ENCODE data around the gene SUPT7L. TPM values are rescaled to one million over a fixed set of nuclear protein-coding genes. Genes with fewer than 3 reads are reported as not detected.
"Not testable (repeated sequence)": the region's sequence is repeated elsewhere in the genome, so short reads cannot be mapped to it uniquely, and the experiment has no call there.

Gene SUPT7L
- total and polyA plus RNA-seq, 9 donors: 25.1 to 36.6 (median 30.4) TPM

DNA sequence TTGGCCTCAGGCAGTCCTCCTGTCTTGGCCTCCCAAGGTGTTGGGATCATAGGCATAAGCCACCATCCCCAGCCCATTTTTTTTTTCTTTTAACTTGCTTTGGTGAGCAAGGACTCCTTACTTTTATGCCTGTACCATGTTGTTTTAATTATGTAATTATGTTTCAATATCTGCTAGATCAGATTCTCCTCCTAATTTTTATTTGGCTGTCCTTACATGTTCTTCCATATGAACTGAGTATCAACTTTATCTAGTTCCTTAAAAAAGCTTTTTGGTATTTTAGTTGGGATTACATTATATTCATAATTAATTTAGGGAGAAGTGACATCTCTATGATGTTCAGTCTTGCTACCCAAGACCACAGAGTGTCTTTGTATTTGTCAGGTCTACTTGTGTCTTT, 18.2 kb downstream of the SUPT7L start:
- Histone ChIP-seq H3K27me3 (ENCODE audit: control insufficient read depth, insufficient read depth, low read length) (no peaks in the 10 kb centered on the region), H3K4me1 (ENCODE audit: control insufficient read depth, insufficient read depth, low read length) (no peaks in the 10 kb centered on the region), H3K36me3 (ENCODE audit: control insufficient read depth, insufficient read depth, low read length) (peaks cover 39% of the 10 kb centered on the region), H3K9me3 (replicated peaks; ENCODE audit: control insufficient read depth, low read depth, low read length) (no peaks in the 10 kb centered on the region), H3K4me3 (ENCODE audit: low read length) (no peak overlapping the region), H3K27ac (ENCODE audit: low read length) (no peak overlapping the region)
- no peak for DNase-seq

GRCh38 chr2:27640722-27641245, 22.6 kb downstream of the SUPT7L start:
- H3K4me1 ChIP-seq (ENCODE audit: control insufficient read depth, insufficient read depth, low read length): no peaks in the 10 kb centered on the region

DNA sequence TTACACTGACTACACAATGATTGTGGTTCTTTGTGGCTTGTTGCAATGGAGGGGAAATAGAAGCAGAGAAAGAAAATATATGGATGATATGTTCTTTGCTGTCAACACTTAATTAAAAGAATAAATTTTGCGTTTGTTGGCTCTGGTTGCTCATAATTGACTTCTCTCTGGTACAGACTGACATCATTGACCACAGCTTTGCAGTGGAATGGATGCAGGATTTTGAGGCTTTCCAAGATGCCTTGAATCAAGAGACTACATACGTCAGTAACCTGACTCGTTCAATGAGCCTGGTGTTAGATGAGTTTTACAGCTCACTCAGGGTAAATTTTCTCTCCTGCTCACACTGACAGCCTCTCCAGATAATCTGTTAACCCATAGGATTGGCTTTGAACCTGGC, 24.7 kb downstream of the SUPT7L start:
- H3K4me1 ChIP-seq (ENCODE audit: control insufficient read depth, insufficient read depth, low read length): no peaks in the 10 kb centered on the region
- H3K36me3 ChIP-seq (ENCODE audit: control insufficient read depth, insufficient read depth, low read length): peaks cover 51% of the 10 kb centered on the region
- no CpG with 5 or more reads among the region's 3 CpGs for WGBS (ENCODE audit: insufficient coverage)
- H3K27me3 ChIP-seq (ENCODE audit: control insufficient read depth, insufficient read depth, low read length): no peaks in the 10 kb centered on the region
- DNase-seq: no peak
- H3K9me3 ChIP-seq (replicated peaks; ENCODE audit: control insufficient read depth, low read depth, low read length): no peaks in the 10 kb centered on the region
- no peak overlapping the region for H3K27ac ChIP-seq (ENCODE audit: low read length)
- H3K4me3 ChIP-seq (ENCODE audit: low read length): no peak overlapping the region

More at GRCh38 chr2:27640722-27641245, 22.6 kb downstream of the SUPT7L start:
- DNase-seq: no peak
- Histone ChIP-seq H3K27me3 (ENCODE audit: control insufficient read depth, insufficient read depth, low read length) (no peaks in the 10 kb centered on the region), H3K27ac (ENCODE audit: low read length) (no peak overlapping the region), H3K4me3 (ENCODE audit: low read length) (no peak overlapping the region), H3K9me3 (replicated peaks; ENCODE audit: control insufficient read depth, low read depth, low read length) (no peaks in the 10 kb centered on the region), H3K36me3 (ENCODE audit: control insufficient read depth, insufficient read depth, low read length) (peaks cover 44% of the 10 kb centered on the region)
- WGBS (ENCODE audit: insufficient coverage): 100% methylated on average over 1 of the region's 2 CpGs

GRCh38 chr2:27638037-27638637, 25.3 kb downstream of the SUPT7L start:
- Histone ChIP-seq H3K27me3 (ENCODE audit: control insufficient read depth, insufficient read depth, low read length) (no peaks in the 10 kb centered on the region), H3K27ac (ENCODE audit: low read length) (no peak overlapping the region), H3K4me1 (ENCODE audit: control insufficient read depth, insufficient read depth, low read length) (no peaks in the 10 kb centered on the region), H3K4me3 (ENCODE audit: low read length) (no peak overlapping the region), H3K9me3 (replicated peaks; ENCODE audit: control insufficient read depth, low read depth, low read length) (no peaks in the 10 kb centered on the region), H3K36me3 (ENCODE audit: control insufficient read depth, insufficient read depth, low read length) (peaks cover 50% of the 10 kb centered on the region)
- no CpG with 5 or more reads among the region's 3 CpGs for WGBS (ENCODE audit: insufficient coverage)
- no peak for DNase-seq

DNA sequence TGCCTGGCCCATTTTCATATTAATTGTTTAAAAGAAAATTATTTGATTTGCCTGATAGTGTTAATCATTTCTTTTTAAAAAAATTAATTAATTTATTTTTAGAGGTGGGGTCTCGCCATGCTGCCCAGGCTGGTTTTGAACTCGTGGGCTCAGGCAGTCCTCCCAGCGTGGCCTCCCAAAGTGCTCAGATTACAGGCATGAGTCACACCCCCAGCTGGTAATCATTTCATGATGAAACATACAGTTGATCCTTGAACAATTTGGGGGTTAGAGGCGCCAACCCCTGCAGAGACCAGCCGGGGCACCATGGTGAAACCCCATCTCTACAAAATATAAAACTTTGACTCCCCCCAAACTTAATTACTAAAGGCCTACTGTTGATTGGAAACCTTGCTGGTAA, 26.6 kb downstream of the SUPT7L start:
- DNase-seq: no peak
- WGBS (ENCODE audit: insufficient coverage): 53% methylated on average over 2 of the region's 5 CpGs
- Histone ChIP-seq H3K36me3 (ENCODE audit: control insufficient read depth, insufficient read depth, low read length) (peaks cover 47% of the 10 kb centered on the region), H3K27me3 (ENCODE audit: control insufficient read depth, insufficient read depth, low read length) (no peaks in the 10 kb centered on the region), H3K4me1 (ENCODE audit: control insufficient read depth, insufficient read depth, low read length) (no peaks in the 10 kb centered on the region), H3K27ac (ENCODE audit: low read length) (no peak overlapping the region), H3K4me3 (ENCODE audit: low read length) (no peak overlapping the region), H3K9me3 (replicated peaks; ENCODE audit: control insufficient read depth, low read depth, low read length) (no peaks in the 10 kb centered on the region)

GRCh38 chr2:27634291-27634690, 29.1 kb downstream of the SUPT7L start:
- Histone ChIP-seq H3K9me3 (replicated peaks; ENCODE audit: control insufficient read depth, low read depth, low read length) (no peaks in the 10 kb centered on the region), H3K27me3 (ENCODE audit: control insufficient read depth, insufficient read depth, low read length) (no peaks in the 10 kb centered on the region), H3K4me1 (ENCODE audit: control insufficient read depth, insufficient read depth, low read length) (peaks cover 3% of the 10 kb centered on the region), H3K4me3 (ENCODE audit: low read length) (no peak overlapping the region), H3K36me3 (ENCODE audit: control insufficient read depth, insufficient read depth, low read length) (peaks cover 45% of the 10 kb centered on the region), H3K27ac (ENCODE audit: low read length) (no peak overlapping the region)
- 100% methylated on average over 1 of the region's 2 CpGs for WGBS (ENCODE audit: insufficient coverage)
- no peak for DNase-seq

- not testable (repeated sequence) for H3K4me1 ChIP-seq (ENCODE audit: control insufficient read depth, insufficient read depth, low read length); DNase-seq; H3K9me3 ChIP-seq (replicated peaks; ENCODE audit: control insufficient read depth, low read depth, low read length); H3K4me3 ChIP-seq (ENCODE audit: low read length); H3K27ac ChIP-seq (ENCODE audit: low read length); H3K27me3 ChIP-seq (ENCODE audit: control insufficient read depth, insufficient read depth, low read length)
- no CpG with 5 or more reads among the region's 2 CpGs for WGBS (ENCODE audit: insufficient coverage)
- H3K36me3 ChIP-seq (ENCODE audit: control insufficient read depth, insufficient read depth, low read length): peaks cover 24% of the 10 kb centered on the region
Measured at GRCh38 chr2:27630257-27630656, 33.2 kb downstream of the SUPT7L start.

DNA sequence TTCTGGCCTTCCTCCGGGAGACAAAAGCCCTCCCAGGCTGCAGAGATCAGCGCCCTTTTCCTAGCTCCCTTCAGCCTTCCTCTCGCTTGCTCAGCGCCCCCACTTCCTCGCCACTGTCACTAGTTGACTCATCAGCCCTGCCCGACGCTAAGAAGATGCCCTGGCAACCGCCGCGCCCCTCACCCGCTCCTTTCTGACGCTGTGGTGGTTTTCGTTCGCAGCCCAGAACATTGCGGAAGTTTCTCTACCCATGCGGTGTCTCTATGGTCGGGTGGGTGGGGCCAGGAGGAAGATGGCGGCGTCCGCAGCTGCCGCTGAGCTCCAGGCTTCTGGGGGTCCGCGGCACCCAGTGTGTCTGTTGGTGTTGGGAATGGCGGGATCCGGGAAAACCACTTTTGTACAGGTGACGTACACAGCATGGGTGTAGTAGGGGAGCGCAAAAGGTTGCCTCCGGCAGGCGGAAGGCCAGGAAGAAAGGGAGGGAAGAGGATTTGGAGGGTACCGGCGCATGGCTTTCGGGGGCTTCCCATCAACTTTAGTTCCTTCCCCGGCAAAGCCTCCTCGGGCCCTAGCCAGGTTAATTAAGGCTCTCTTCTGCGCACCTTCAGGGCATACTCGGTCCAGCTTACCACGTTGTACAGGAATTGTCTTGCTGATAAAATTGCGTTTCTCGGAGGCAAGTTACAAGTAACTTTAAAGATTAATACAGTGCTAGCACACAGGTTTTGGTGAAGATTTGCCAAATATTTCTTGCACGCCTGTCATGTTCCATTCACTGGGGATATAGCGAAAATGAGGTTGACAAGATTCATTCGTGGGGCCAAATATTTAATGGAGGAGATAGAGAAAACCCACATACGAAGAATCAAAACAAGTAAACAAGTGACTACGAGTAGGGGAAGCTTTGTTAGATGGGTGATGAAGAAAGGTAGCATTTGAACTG, 34.4 kb downstream of the SUPT7L start, which contains the start of the genes CCDC121 and GPN1:
TSS of gene CCDC121 (minus strand) at position 246 of the 943 bp plus-strand sequence. CDS start 1,213 bp downstream, outside the sequence.
TSS of gene GPN1 (plus strand) at position 284 of the 943 bp plus-strand sequence. CDS start at position 293, 9 bp downstream.
- Histone ChIP-seq H3K27me3 (ENCODE audit: control insufficient read depth, insufficient read depth, low read length) (no peaks in the 10 kb centered on the region), H3K9me3 (replicated peaks; ENCODE audit: control insufficient read depth, low read depth, low read length) (no peaks in the 10 kb centered on the region), H3K36me3 (ENCODE audit: control insufficient read depth, insufficient read depth, low read length) (peaks cover 18% of the 10 kb centered on the region), H3K4me1 (ENCODE audit: control insufficient read depth, insufficient read depth, low read length) (peaks cover 8% of the 10 kb centered on the region), H3K27ac (ENCODE audit: low read length) (peak within 1 kb of the TSS; percentile 23), H3K4me3 (ENCODE audit: low read length) (peak within 1 kb of the TSS; percentile 83)
- under 1% methylated on average over 28 of the region's 44 CpGs for WGBS (ENCODE audit: insufficient coverage)
- DNase-seq: peak; percentile 92

DNA sequence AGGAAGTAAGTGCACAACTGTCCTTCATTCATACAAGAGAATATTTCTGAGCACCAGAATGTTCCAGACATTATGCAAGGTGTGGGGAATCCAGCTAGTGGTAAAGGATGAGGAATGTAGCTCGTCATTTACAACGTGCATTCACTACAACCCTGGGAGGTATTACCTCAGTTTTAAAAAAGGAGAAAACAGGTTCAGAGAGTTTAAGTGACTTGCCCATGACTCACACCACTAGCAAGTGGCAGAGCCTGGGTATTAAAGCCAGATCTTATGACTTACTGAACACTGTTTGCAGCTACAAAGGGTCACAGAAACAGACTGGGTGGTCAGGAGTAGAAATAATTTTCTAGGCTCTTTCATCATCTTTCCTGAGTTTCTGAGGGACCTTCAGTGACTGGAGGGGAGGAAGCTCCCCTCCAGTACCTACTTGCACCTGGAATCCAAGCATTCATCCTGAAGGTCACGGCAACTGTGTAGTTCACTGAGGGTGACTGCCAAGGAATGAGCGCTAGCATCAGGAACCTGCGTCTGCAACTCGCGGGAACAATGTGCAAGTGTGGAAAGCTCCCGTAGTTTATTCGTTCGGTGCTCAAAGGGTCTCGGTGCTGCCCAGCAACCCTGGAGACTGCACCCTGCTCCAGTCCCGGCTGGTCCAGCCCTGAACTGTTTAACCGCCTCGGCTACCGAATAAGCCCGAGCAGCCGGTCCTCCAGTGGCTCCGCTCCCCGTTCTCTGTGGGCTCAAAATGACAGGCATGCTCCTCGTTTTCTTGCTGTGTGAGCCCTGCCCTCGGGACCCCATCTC, 35.2 kb downstream of the SUPT7L start:
- peak; percentile 7 for DNase-seq
- peaks cover 8% of the 10 kb centered on the region for H3K4me1 ChIP-seq (ENCODE audit: control insufficient read depth, insufficient read depth, low read length)
- no peaks in the 10 kb centered on the region for H3K9me3 ChIP-seq (replicated peaks; ENCODE audit: control insufficient read depth, low read depth, low read length)
- H3K36me3 ChIP-seq (ENCODE audit: control insufficient read depth, insufficient read depth, low read length): peaks cover 25% of the 10 kb centered on the region
- peak overlapping the region; percentile 83 for H3K4me3 ChIP-seq (ENCODE audit: low read length)
- H3K27ac ChIP-seq (ENCODE audit: low read length): peak overlapping the region; percentile 23
- H3K27me3 ChIP-seq (ENCODE audit: control insufficient read depth, insufficient read depth, low read length): no peaks in the 10 kb centered on the region
- under 1% methylated on average over 16 of the region's 21 CpGs for WGBS (ENCODE audit: insufficient coverage)

All from muscle of leg (tissue), 11 donors.